HL-60 (cell line): Measurements from ENCODE around the gene RELT.
"Not testable (repeated sequence)": the region's sequence is repeated elsewhere in the genome, so short reads cannot be mapped to it uniquely, and the experiment has no call there.

ENCODE experiments used
- DNase-seq, 2 experiments: peaks; one replicate each; pipeline ENCODE4 v3.0.0-alpha.2; 2010 to 2020; ENCODE audit warnings: low read depth in 1 of 2, low spot score in 1 of 2
- H3K27ac ChIP-seq: fragments of 250-450 bp; sonication (Bioruptor Pico); replicated peaks from 2 replicates; pipeline ENCODE4 v1.5.1; 2020; ENCODE audit warnings: mild to moderate bottlenecking, moderate library complexity
- H3K27me3 ChIP-seq: fragments of 250-450 bp; sonication (Bioruptor Pico); 2 replicates; pipeline ENCODE4 v1.5.1; 2021; ENCODE audit warnings: mild to moderate bottlenecking, moderate library complexity; ENCODE audit not compliant: insufficient read depth, poor library complexity, severe bottlenecking
- H3K4me3 ChIP-seq: replicated peaks from 2 replicates; pipeline ENCODE4 v1.5.1; 2011; ENCODE audit warnings: mild to moderate bottlenecking, control low read depth, low read length; ENCODE audit not compliant: insufficient read depth
- GABPA ChIP-seq: IDR thresholded peaks from 2 replicates; pipeline ENCODE4 v1.6.1; 2012; ENCODE audit warnings: low read depth
- POLR2AphosphoS5 ChIP-seq: IDR thresholded peaks from 2 replicates; pipeline ENCODE4 v1.6.1; 2012; ENCODE audit warnings: low read depth
- SPI1 ChIP-seq: IDR thresholded peaks from 2 replicates; pipeline ENCODE4 v1.6.1; 2012; ENCODE audit warnings: low read depth, mild to moderate bottlenecking, borderline replicate concordance
- TF ChIP-seq, protein P1 (sequence below): IDR thresholded peaks from 2 replicates; pipeline ENCODE4 v1.6.1; 2012; ENCODE audit warnings: low read depth; ENCODE audit not compliant: insufficient replicate concordance
- TF ChIP-seq, protein P2 (sequence below): IDR thresholded peaks from one replicate; pipeline ENCODE4 v1.5.1; 2011; ENCODE audit warnings: low read length, control low read depth, inconsistent platforms; ENCODE audit not compliant: insufficient read depth

The RELT gene

DNA sequence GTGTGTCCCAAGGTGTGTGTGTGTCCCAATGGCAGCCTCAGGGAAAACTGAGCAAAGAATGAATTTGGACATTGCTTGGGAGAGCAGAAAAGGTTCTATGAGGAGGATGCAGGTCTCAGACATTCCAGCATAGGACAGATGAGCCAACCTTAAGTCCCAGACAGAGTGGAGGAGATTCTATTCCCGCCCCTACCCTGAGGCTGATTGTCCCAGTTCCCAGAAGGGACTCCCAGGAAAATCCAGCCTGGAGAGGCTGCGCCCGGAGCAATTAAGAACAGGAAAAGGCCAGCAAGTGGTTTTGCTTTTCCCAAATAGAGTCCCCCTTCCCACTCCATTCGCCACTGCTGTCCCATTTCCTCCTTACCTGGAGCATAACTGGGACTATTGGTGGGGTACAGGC, 54.1 kb downstream of the RELT start:
- Histone ChIP-seq H3K4me3 (no peak overlapping the region), H3K27me3 (no peaks in the 10 kb centered on the region), H3K27ac (no peak overlapping the region)
- no peak for DNase-seq
- TF ChIP-seq GABPA: no peak
- TF ChIP-seq, protein P1, sequence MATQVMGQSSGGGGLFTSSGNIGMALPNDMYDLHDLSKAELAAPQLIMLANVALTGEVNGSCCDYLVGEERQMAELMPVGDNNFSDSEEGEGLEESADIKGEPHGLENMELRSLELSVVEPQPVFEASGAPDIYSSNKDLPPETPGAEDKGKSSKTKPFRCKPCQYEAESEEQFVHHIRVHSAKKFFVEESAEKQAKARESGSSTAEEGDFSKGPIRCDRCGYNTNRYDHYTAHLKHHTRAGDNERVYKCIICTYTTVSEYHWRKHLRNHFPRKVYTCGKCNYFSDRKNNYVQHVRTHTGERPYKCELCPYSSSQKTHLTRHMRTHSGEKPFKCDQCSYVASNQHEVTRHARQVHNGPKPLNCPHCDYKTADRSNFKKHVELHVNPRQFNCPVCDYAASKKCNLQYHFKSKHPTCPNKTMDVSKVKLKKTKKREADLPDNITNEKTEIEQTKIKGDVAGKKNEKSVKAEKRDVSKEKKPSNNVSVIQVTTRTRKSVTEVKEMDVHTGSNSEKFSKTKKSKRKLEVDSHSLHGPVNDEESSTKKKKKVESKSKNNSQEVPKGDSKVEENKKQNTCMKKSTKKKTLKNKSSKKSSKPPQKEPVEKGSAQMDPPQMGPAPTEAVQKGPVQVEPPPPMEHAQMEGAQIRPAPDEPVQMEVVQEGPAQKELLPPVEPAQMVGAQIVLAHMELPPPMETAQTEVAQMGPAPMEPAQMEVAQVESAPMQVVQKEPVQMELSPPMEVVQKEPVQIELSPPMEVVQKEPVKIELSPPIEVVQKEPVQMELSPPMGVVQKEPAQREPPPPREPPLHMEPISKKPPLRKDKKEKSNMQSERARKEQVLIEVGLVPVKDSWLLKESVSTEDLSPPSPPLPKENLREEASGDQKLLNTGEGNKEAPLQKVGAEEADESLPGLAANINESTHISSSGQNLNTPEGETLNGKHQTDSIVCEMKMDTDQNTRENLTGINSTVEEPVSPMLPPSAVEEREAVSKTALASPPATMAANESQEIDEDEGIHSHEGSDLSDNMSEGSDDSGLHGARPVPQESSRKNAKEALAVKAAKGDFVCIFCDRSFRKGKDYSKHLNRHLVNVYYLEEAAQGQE: no peak
- TF ChIP-seq, protein P2, sequence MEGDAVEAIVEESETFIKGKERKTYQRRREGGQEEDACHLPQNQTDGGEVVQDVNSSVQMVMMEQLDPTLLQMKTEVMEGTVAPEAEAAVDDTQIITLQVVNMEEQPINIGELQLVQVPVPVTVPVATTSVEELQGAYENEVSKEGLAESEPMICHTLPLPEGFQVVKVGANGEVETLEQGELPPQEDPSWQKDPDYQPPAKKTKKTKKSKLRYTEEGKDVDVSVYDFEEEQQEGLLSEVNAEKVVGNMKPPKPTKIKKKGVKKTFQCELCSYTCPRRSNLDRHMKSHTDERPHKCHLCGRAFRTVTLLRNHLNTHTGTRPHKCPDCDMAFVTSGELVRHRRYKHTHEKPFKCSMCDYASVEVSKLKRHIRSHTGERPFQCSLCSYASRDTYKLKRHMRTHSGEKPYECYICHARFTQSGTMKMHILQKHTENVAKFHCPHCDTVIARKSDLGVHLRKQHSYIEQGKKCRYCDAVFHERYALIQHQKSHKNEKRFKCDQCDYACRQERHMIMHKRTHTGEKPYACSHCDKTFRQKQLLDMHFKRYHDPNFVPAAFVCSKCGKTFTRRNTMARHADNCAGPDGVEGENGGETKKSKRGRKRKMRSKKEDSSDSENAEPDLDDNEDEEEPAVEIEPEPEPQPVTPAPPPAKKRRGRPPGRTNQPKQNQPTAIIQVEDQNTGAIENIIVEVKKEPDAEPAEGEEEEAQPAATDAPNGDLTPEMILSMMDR: no peak
- TF ChIP-seq POLR2AphosphoS5: no peak
- TF ChIP-seq SPI1: no peak

DNA sequence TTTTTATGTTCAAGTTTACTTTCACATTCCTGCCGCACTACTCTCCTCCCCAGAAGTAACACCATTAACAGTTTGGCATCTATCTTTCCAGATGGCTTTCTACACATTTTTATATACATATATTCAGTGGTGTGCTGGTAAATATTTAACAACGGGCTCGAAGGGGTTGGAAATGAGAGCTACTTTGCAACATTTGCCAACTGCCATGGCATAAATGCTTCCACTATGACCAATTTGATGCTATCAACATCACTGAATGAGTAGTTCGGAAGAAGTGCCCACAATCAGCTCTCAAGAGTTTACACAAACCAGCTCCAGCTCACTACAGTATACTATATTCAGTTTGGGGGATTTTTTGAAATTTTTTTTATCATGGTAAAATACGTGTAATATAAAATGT, 55.2 kb downstream of the RELT start:
- no peak overlapping the region for H3K27ac ChIP-seq
- DNase-seq: no peak
- TF ChIP-seq, protein P1: no peak
- TF ChIP-seq, protein P2: no peak
- TF ChIP-seq SPI1: no peak
- TF ChIP-seq POLR2AphosphoS5: no peak
- no peak for TF ChIP-seq GABPA
- no peak overlapping the region for H3K4me3 ChIP-seq
- no peaks in the 10 kb centered on the region for H3K27me3 ChIP-seq

DNA sequence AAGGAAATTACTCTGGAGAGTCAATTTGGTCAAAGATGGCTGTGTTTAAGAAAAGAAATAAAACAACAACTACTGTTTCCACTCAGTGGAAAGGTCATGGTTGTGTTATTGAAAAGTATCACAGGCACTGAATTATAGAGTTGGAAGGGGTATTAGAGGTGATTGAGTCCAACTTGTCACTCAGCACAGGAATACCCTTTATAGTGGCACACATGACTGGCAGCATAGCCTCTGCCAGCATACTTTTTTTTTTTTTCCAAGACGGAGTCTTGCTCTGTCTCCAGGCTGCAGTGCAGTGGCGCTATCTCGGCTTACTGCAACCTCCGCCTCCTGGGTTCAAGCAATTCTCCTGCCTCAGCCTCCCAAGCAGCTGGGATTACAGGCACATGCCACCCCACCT, 60.7 kb downstream of the RELT start:
- H3K4me3 ChIP-seq, H3K27ac ChIP-seq: not testable (repeated sequence)

DNA sequence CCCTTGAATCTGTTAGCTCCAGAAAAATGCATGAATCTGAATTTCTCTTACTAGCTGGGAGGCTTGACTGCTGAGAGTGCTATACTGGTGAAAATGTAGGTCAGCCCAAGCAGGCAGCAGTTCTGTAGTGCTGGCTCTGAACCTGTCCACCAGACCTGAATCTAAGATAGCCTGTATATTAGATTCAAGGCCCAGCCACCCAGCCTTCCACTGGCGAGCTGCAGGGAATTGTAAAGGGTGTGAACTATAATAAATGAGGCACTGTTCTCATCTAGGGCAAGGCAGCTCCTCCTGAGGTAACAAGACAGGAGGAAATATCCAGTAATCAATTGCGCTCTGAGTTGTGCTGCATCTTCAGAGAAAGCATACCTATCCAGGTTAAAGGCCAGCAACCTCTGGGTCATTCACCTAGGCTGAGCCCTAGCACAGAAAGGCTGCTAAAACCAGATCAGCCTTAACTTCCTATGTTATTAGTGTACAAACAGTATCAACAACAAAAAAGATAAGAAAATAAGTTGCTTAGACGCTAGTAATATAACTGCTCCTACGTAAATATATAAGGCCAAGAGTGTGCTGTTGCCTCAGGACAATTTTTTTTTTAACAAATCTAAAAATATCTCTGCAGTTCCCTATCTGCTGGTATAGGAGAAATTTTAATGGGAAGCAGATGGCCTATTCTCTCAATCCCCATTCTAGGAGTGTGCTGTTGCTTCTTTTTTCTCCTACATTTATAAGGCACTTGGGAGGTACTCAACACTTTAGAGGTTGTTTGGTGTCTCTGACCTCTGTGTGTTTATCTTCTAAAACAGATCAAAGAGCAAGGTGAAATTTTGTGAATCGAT, 63.0 kb downstream of the RELT start:
- no peak for DNase-seq
- Histone ChIP-seq H3K27ac (no peak overlapping the region), H3K27me3 (no peaks in the 10 kb centered on the region), H3K4me3 (no peak overlapping the region)
- TF ChIP-seq SPI1 (no peak), GABPA (no peak)

More for the DNA sequence above, 60.7 kb downstream of the RELT start:
- not testable (repeated sequence) for DNase-seq, H3K27me3 ChIP-seq

DNA sequence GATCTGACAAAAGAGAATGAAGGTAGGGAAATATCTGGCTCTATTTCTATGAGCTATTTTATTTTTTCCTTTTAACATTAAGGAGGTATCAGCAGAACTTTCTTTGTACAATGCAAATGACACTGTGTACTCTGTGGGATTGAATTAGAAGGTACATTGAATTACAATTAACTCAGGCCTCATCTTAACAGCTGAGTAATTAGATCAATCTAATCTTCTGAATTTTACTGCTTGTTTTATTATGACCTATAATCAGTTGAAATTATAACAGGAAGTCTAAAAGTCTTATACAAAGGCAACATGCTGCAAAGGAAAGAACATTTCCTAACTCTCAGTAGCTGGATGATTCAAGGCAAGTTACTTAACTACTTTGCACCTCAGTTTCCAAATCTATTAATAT, 69.8 kb downstream of the RELT start:
- H3K27ac ChIP-seq: no peak overlapping the region
- TF ChIP-seq POLR2AphosphoS5 (no peak), SPI1 (no peak), GABPA (no peak)
- TF ChIP-seq, protein P2: no peak
- TF ChIP-seq, protein P1: no peak
- DNase-seq: no peak
- H3K27me3 ChIP-seq: no peaks in the 10 kb centered on the region
- H3K4me3 ChIP-seq: no peak overlapping the region
